AG08395 (cell line): ENCODE results near the gene MYO1D.
A peak's percentile ranks its signal among the peaks of the same experiment; 100 is the strongest.

ENCODE experiments used
- DNase-seq: peaks from one replicate; pipeline ENCODE4 v3.0.0; 2012; ENCODE audit warnings: mixed read lengths, low spot score

Gene MYO1D

DNA sequence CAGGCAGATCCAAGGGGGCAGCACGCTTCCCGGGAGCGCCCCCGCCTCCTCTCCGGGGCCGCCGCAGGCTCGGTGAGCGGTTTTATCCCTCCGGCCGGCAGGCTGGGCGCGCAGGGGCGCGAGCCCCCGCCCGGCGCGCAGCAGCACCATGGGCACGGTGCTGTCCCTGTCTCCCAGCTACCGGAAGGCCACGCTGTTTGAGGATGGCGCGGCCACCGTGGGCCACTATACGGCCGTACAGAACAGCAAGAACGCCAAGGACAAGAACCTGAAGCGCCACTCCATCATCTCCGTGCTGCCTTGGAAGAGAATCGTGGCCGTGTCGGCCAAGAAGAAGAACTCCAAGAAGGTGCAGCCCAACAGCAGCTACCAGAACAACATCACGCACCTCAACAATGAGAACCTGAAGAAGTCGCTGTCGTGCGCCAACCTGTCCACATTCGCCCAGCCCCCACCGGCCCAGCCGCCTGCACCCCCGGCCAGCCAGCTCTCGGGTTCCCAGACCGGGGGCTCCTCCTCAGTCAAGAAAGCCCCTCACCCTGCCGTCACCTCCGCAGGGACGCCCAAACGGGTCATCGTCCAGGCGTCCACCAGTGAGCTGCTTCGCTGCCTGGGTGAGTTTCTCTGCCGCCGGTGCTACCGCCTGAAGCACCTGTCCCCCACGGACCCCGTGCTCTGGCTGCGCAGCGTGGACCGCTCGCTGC is 389.3 kb downstream of the MYO1D start:
- DNase-seq = peak; percentile 26

DNA sequence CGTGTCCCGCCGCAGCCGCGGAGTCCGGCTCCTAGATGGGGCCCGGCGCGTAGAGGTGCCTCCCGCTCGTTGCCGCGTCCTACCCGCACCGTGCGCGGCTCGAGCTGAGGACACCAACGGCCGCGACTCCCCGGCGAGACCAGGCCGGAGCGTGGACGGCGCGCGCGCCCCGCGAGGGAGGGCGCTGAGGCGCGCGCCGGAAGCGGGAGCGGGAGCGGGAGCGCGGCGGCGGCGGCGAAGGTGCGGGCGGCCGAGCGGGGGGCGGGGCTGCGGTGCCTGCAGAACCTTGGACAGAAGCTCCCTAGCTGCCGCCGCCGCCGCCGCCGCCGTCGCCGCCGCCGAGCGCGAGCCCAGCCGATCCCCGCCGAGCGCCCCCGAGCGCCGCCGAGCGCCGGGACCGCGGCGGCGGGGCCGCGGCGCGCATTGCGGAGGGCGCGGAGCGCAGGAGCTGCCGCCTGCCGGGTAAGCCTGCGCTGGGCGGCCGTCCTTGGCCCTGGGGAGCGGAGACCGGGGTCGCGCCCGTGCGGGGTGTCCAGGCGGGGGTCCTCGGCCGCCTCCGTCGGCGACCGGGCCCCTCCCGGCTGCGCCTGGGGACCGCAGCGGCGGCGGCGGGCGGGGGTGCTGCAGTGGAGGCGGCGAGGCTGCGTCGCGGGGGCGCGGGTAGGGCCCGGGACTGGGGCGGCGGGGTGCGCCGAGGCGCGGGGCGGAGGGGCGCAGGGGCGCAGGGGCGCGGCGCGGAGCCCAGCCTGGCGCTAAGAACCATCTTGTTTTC is 390.0 kb downstream of the MYO1D start, which contains the start of gene CDK5R1:
Gene CDK5R1 (plus strand): TSS at position 293 of the 772 bp plus-strand sequence. CDS start 628 bp downstream, outside the sequence.
- DNase-seq = peak; percentile 83

DNA sequence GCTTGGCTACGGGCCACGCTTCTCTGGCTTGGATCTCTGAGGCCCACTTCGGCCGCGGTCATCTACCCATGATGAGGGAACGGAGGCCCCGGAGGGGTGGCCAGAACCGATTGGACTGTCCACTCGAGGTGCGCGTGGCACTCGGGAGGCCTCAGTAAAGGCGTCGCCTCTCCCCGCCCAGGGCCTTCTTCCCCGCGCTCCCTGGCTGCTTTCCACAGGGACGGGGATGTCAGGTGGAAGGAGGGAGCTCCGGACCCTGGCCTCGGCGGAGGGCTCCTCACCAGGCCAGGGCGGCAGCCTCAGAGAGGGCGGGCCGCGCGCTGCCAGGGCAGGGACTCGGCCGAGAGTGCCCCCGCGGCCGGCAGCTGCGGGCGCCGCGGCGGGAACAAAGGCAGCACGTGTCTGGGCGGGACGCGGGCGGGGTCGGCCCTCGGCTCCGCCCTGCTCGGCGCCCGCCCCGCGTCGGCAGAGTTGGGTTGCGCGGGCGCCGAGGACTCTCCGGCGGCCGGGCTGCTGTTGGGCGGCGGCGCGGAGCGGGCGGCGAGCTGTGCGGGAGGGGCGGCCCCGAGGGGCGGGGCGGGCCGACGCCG is 390.7 kb downstream of the MYO1D start:
- peak; percentile 88 for DNase-seq

DNA sequence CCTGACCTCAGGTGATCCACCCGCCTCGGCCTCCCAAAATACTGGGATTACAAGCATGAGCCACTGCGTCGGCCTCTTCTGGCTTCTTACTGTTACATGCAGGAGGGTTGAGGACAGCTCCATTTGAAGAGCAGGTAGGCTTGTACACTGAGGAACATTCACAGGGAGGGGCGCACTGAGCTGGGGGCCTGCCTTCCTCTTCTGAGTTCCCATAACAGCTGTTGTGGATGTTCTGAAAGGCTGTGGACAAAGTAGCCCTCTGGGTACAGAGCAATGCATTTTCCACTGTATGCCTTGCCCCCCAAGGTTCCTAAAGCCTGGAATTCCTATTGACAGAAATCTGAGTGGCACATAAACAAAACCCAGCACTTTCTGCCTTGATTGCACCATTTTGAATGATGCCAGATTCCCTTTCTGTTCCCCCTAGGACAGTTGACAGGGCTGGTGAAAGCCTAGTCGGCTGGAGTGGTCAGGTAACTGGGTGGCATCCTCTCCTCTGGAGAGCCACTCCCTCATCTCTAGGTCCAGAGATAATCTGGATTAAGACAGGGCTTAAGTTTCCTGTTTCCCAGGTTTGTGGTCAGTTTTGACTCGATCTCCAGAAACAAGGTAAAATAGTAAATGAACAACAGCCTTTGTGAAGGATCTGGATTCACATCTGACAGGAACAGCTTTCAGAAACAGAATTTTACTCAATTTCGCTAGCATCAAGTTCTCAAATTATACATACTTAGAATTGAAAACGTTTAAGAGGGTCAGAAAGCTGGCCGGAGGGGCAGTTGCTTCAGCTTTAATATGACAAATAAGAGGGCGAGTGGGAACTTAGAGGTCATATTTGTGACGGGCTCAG is 391.4 kb downstream of the MYO1D start:
- DNase-seq = no peak

DNA sequence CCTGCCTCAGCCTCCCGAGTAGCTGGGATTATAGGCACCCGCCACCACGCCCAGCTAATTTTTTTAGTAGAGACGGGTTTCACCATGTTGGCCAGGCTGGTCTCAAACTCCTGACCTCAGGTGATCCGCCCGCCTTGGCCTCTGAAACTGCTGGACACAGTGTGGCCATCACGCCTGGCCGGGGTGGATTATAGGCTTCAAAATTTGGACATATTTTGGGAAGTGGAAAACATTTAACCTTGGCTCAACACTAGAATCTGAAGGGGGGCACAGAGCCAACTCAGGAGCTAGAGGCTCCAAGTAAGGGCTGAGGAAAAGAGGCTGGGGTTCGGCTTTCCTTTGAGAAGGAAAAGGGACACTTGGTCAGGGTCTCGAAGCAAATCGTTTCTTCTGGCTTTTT is 392.3 kb downstream of the MYO1D start:
- no peak for DNase-seq

DNA sequence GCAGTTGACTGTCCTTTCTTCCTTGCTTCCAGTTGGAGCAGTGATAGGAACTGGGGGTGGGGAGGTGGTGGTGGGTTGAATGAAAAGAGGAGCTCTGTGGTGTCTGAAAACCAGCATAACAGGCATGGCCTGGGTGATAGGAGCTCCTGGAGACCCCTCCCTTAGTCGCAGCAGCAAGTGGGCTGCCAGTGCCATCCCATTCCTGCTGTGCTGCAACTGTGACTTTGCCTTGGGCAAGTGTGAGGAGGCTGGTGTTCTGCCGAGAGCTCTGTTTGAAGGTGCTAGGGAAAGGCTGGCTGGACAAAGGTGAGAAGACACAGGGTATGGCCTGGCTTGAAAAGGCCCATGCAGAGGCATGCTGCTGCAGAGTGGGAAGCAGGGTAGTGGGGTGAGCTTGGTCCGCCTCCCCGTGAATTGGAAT is 392.9 kb downstream of the MYO1D start:
- DNase-seq = no peak

DNA sequence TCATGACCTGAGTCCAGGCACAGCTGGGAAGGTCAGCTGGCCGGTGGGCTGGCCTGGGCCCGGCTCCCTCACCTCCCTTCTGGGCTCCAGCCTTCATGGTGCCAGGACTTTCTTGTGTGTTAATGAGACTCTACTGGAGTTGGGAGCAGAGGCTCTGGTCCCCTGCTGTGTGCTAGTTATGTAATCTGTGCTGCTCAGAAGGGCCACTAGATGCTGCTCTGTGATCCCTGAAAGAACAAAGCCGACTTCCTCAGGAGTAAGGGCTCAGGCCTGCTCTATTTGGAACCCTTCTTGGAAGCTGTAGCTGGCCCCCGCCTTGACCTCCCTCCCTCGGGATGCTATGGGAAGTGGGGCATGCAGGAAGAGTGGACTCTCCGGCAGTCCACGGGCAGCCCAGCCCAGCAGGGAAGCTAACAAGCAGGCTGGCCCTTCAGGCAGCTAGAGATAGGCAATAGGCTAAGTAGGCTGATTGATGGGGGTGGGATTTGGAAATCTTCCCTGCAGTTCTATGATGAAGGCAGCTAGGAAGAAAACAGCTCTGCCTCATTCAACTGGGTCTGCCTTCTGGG is 393.4 kb downstream of the MYO1D start:
- peak; percentile 89 for DNase-seq

DNA sequence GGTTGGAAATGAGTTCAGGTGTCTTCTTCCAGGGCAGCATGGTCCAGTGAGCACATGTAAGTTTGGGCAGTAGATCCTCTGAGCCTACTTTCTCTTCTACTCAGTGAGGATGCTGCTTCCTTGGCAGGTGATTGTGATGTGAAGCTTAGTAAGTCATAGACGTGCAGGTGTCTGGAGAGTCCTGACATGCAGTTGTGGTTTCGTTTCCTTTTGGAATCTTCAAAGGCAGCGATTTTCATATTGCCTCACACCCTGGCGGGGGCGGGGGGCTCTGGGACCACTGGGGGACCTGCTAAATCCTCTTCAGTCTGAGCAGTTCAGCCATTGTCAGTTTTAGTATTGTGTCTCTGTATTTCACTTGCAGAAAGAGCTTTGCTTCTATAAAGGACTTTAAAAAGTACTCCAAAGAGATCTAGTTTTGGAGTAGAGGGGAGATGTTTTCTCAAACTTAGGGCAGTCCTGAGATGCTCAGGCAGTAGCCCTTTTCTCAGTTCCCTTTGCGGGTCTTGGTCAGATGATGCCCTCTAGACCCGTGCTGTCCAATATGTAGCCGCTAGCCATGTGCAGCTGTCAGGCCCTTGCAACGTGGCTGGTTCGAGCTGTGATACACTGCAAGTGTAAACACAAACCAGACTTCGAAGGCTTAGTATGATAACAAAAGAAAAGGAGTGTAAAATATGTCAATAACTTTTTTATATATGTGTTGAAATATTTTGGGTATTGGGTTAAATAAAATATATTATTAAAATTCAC is 394.2 kb downstream of the MYO1D start:
- no peak for DNase-seq

DNA sequence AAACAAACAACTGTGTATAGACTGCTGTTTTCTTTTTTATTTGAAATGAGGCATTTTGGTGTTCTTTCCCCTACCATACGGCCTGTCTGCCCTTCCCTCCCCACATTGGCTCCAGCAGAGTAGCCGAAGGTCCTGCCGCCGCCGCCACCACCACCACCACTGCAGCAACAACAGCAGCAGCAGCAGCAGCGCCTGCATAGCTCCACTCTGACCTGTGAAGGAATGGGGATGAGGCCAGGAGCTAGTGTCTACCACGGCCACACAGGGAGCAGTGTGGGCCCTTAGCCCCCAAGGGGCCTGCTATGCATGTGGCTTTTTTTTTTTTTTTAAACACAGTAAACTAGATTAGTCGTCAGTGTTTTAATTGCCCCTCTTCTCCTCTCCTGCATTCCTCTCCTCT is 395.7 kb downstream of the MYO1D start:
- DNase-seq = no peak

DNA sequence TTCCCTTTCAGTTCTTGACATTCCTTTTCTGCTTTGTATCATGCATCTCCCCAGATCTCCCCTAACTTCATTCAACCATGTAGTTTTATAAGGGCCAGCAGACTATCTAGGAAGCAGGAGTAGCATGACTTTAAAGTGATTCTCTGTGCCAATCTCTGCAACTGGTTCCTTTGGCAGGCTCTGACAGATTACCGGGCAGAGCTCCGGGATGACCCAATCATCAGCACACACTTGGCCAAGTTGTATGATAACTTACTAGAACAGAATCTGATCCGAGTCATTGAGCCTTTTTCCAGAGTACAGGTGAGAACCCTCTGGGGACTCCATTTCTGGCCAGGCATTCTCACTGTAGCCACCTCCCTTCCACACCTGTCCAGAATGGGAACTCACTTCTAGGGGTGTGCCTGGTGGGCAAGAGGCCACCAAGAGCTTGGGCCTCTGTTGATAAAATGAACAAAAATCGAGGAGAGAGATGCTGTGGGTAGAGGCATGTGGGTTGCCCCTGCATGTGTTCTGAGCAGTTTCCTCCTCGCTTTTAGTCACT is 397.8 kb downstream of the MYO1D start:
- no peak for DNase-seq

DNA sequence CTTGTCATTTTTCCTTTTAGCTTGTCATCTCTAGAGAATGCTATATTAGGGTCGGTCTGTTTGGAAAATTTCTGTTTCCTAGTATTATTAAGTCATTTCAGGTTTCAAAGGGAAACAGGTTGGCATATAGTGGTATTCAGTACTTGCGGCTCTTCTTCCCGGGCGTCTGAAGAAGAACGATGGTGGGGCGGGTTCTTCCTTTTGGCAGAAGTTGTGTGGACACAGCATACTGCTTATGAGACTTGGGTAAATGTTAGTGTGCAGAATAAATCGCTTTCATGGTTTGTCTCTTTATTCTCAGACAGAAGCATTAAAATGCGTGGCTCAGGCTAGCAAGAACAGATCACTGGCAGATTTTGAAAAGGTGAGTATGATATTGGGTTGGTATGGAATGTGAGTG is 399.7 kb downstream of the MYO1D start:
- DNase-seq = no peak

DNA sequence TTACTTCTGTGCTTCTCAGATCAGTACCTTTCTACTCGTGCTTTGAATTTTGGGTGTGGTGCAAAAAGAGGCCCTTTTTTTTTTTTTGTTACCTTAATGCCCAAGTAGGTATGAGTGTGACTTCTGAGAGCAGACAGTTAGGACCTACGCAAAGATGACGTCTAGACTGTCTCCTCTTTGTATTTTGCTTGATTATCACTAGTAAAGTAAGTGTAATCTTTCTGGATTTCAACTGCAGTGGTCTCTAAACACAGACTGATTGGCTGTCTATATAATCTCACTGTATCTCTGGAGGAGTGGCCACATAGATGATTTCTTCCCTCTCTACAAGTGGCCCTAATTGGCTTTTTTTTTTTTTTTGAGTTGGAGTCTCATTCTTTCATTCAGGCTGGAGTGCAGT is 401.7 kb downstream of the MYO1D start:
- DNase-seq = no peak

DNA sequence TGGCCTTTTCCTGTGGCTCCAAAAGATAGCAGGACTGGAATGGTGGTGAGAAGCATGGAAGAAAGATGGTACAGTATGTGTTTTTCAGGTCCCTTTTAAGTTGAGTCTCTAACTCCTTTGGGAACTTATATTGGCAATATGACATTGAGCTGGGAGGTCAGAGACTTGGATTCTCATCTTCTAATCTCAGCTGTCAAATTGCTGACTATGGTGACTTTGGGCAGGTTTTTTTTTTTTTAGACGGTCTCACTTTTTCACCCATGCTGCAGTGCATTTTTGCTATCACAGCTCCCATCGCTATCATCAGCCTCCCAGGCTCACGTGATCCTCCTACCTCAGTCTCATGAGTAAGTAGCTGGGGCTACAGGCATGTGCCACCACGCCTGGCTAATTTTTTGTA is 405.3 kb downstream of the MYO1D start:
- DNase-seq = no peak

DNA sequence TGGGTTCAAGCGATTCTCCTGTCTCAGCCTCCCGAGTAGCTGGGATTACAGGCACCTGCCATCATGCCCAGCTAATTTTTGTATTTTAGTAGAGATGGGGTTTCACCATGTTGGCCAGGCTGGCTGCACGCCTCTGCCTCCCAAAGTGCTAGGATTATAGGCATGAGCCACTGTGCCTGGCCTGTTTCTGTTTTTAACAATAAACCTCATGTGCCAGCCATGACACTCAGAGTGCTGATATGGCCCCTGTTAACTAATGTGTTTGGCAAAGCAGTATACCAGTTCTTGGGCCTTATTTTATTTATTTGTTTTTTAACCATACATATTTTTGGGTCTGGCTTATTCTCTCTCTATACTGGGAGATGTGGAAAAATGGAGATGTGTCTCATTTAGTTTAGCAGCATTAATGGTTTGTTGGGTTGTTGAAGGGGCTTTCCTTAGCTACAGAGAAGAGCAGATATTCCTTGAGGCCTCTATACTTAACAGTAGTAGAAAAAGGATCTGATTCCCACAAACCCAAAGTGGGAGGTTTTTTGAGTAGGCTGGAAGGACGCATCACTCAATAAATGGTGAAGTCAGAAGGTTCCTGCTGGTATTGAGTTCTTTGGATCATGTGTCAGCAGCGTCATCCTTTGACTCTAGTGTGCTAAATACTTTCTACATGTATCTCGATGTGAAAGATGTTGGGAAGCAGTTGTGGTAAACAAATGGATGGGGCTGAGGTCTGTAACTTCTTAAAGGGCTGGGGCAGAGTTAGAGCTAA is 406.3 kb downstream of the MYO1D start:
- no peak for DNase-seq

DNA sequence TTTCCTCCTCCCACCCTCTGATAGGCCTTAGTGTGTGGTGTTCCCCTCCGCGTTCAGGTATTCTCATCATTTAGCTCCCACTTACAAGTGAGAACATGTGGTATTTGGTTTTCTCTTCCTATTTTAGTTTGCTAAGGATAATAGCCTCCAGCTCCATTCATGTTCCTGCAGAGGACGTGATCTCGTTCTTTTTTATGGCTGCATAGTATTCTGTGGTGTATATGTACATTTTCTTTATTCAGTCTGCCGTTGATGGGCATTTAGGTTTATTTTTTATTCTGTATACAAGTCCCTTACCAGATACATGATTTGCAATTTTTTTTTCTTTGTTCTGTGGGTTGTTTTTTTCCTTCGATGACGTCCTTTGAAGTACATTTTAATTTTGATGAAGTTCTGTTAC is 409.0 kb downstream of the MYO1D start:
- DNase-seq = no peak

DNA sequence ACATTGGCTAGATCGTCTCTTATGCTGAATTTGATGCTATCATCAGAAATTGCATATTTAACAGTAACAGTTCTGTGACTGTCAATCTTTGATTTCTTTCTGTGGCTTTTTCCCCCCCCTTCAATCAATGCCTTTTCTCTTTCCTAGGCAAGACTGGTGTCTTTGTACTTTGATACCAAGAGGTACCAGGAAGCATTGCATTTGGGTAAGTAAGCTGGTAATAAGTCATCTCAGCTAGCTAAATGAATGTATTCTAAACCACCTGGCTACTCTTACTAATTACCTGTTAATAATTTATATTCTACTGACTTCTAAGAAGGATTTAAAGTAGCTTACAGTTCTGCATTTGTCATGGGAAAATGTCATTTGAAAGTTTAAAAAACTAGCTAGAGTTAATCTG is 412.6 kb downstream of the MYO1D start:
- no peak for DNase-seq

DNA sequence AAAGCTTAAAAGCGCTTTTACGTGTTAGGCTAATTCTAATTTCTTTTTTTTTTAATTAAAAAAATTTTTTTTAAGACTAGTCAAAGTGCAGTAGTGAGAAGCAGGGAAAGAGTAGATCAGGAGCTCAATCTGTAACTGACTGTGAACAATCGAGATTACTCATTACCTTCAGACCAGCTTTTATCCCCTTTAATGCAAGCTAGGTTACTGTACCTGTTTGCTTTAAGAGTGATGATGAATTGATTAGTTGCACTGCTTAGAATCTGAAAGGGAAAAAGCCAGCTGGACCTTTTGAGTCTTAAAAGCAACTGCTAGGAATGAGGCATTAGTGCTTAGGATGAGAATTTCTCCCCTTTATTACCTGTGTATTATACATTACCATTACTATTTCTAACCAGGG is 413.6 kb downstream of the MYO1D start:
- DNase-seq = no peak

DNA sequence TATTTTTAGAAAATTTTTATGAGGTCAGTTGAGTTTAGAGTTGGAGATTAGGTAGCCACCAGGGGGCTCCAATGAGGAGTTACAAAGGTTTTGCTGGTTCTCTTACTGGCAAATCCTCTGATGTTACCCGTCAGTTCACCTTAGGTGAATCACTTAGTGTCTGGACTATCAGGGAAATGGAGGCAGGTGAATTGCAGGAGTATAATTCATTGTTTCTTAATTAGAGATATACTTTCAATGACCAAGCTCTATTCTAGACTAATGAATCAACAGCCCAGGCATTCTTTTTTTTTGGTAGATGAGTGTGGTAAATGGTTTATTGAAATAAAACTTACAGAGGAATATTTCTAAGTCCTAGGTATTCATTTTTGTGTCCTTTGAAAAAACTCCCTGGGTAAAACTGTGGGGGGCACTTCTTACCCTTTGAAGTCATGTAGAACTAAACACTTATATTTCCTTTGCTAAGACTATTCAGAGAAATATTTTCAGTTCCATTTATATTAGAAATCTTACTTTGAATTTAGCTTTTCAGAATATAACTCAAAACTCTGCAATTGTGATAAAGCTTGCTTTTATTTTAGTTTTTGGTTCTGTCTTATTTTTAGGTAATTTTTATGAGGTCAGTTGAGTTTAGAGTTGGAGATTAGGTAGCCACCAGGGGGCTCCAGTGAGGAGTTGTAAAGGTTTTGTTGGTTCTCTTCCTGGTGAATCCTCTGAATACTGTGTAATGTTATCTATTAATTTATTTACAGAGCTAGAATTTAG is 414.9 kb downstream of the MYO1D start:
- peak; percentile 38 for DNase-seq

DNA sequence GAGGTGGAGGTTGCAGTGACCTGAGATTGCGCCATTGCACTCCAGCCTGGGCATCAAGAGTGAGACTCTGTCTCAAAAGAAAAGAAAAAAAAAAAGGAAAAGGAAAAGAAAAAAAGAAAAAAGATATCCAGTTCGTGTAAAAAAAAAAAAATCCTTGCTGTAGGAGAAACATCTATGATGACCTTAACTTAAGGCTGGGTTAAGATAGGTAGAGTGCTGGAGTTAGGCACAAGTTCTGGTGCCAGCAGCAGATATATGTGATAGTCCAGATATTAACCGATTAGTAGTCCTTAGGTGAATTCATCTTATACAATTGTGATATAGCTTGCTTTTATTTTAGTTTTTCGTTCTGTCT is 415.4 kb downstream of the MYO1D start:
- DNase-seq = no peak
